NCI-H345 treated with DMSO at 0.1 percent for 48 hours (cell line): Measurements from ENCODE around the gene HSD17B1.
"Not testable (repeated sequence)": the region's sequence is repeated elsewhere in the genome, so short reads cannot be mapped to it uniquely, and the experiment has no call there.

Experiments
- DNase-seq: peaks from one replicate; lab custom pipeline; 2025; ENCODE audit not compliant: unreplicated experiment; lab: John Stamatoyannopoulos, UW

The HSD17B1 gene

GRCh38 chr17:42552736-42553135, at the start of gene HSD17B1:
TSS of gene HSD17B1 (plus strand) at chr17:42552923. CDS start at chr17:42552934, 11 bp downstream.
- not testable (repeated sequence) for DNase-seq

GRCh38 chr17:42502926-42503325, 49.8 kb upstream of the HSD17B1 start:
- no peak for DNase-seq

GRCh38 chr17:42507671-42508070, 45.1 kb upstream of the HSD17B1 start:
- DNase-seq: no peak

GRCh38 chr17:42508426-42509165, 44.1 kb upstream of the HSD17B1 start:
- no peak for DNase-seq

GRCh38 chr17:42509409-42509808, 43.3 kb upstream of the HSD17B1 start:
- DNase-seq: no peak

GRCh38 chr17:42509841-42510240, 42.9 kb upstream of the HSD17B1 start:
- no peak for DNase-seq

GRCh38 chr17:42512246-42512645, 40.5 kb upstream of the HSD17B1 start:
- no peak for DNase-seq

GRCh38 chr17:42512733-42513251, 39.9 kb upstream of the HSD17B1 start:
- no peak for DNase-seq

GRCh38 chr17:42513686-42514085, 39.0 kb upstream of the HSD17B1 start:
- DNase-seq: no peak

GRCh38 chr17:42514279-42514678, 38.4 kb upstream of the HSD17B1 start:
- no peak for DNase-seq

- no peak for DNase-seq
Observed at GRCh38 chr17:42514867-42515266, 37.9 kb upstream of the HSD17B1 start.

- no peak for DNase-seq
Observed at GRCh38 chr17:42517516-42517915, 35.2 kb upstream of the HSD17B1 start.

GRCh38 chr17:42518046-42518754, 34.5 kb upstream of the HSD17B1 start:
- DNase-seq: no peak

GRCh38 chr17:42518755-42519545, 33.8 kb upstream of the HSD17B1 start:
- no peak for DNase-seq

GRCh38 chr17:42519546-42520491, 32.9 kb upstream of the HSD17B1 start:
- no peak for DNase-seq

GRCh38 chr17:42520540-42520951, 32.2 kb upstream of the HSD17B1 start:
- DNase-seq: no peak

- DNase-seq: no peak
Observed at GRCh38 chr17:42521036-42521435, 31.7 kb upstream of the HSD17B1 start.

GRCh38 chr17:42521666-42522262, 31.0 kb upstream of the HSD17B1 start:
- DNase-seq: no peak

GRCh38 chr17:42522263-42522790, 30.4 kb upstream of the HSD17B1 start:
- DNase-seq: no peak
